ENCODE measurements around the gene MCC.

DNA sequence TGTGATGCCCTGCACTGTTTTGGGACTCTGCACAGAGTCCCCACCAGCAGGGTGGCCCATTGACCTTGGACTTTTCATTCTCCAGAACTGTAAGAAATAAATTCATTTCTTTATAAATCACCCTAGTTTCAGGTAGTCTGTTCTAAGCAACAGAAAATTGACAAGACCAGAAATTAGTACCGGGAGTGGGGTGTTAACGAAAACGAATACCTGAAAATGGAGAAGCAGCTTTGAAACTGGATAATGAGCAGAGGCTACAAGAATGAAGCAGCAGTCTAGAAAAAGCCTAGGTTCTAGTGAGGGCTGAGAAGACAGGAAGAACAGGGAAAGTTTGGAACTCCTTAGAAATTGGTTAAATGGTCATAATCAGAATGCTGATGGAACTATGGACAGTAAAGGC lies 2.1 kb upstream of the MCC start:
- no peak for TF ChIP-seq TOX (CRISPR knock-in tag; IDR thresholded peaks at IDR 0.05; ENCODE audit: borderline replicate concordance)
- TF ChIP-seq PPARA (CRISPR knock-in tag; IDR thresholded peaks at IDR 0.05; ENCODE audit: borderline replicate concordance), result no peak
- no peak for TF ChIP-seq ZNF8 (CRISPR knock-in tag; IDR thresholded peaks at IDR 0.05)
